Non-pigmented ciliary epithelial cell (primary cell): ENCODE data around the gene SAMD10.
"Not testable (repeated sequence)": the region's sequence is repeated elsewhere in the genome, so short reads cannot be mapped to it uniquely, and the experiment has no call there.

Experiments
- DNase-seq: peaks from one replicate; pipeline ENCODE4 v3.0.0-alpha.2; 2010; ENCODE audit warnings: low read depth

Gene SAMD10

DNA sequence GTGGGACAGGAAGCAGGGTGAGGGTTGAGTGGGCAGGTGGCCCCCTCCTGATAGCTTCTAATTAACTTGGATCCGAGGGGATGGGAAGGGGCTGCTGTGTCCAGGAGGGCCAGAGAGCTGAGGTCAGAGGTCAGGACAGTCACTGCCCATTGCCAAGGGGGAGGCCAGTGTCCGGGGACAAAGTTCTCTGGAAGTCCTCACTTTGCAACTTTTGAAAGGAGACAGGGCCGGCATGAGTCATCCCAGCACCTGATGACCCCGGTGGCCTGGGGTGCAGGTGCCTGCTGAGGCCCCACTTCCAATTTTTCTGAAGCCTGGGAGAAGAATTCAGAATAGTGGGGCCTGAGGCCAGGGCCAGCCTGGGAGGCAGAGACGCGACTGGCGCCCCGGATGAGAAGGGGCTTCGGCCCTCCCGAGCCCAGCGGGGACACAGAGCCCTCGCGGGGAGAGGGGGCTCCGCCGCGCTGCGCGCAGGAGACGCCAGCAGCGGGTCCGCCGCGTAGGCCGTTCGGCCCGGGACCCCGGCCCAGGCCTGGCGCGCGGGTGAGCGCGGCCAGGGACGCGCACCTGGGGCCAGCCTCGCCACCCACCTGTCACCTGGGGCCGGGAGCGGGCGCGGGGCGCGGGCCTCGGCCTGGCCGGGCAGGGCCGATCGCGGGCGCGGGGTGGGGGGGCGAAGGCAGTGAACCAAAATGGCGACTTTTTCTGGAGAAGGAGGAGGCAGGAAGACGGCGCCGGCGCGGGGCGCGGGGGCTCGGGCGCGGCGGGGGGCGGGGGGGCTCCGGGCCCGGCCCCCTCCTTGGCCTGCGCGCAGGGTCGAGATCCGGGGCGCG, 10.3 kb downstream of the SAMD10 start:
- DNase-seq = no peak

DNA sequence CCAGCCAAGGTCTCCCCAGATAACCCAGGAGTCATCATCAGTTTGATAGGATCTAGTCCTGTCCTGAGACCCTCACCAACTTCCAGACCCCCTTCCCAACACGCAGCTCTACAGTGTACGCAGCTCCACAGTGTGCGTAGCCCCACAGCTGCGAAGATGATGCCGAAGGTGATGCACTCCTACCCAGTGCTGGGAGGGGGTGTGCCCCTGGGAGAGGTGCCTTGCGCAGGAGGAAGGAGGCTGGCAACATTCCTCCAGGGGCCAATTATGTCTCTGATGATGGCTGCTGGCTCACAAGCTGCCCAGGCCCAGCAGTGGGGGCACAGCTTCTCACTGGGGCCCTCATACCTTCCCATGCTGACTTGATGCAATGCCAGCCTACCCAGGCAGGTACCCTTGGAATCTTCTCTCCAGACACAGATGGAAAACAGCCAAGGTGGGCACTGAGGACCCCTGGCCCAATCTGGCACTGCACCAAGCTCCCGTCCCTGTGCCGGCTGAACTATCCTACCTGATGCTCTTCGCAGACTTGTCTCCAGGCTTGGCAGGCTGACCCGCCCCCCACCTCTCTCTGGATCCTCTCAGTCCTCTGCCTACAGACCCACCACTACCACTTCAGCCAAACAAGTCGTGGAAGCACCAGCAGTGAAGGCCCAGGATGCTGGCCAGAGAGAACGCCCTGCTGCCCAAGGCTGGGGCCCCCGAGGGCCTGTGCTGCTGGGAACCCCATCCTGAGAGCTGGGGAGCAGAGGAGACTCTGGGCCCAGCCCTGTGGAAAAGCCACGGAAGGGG, 11.1 kb downstream of the SAMD10 start:
- DNase-seq = no peak

DNA sequence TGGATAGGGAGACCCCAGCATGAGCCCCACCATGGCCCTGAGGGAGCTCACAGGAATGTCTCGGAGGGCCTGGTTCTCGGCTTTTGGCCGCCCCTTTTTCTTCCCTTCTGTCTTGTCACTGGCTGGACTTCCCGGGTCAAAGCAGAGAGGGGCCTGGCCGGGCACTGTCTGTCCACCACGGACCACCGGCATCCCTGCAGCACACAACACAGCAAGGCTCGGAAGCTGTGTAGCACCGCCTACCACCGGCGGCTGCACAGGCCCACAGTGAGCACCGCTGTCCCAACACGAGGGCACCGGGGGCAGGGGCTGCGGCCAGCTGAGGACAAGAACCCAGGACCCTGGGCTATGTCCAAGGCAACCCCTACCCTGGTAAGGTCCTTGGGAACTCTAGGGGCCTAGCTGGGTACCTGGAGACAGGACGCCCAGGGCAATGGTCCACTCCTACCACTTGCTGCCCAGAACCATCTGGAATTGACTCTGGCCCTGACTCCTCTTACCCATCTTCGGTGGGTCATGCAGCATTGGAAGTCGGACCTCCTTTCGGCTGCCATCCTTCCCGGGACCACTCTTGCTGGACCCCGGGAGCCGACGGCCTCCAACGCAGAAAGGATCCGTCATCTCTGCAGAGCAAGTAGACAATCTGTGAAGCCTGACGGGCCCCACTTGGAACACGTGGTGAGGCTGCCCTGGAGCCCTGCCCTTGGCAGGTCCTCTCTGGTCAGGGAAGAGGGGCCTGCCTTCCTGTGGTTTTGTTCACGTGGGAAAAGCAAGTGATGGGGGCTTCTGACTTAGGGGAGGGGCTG, 11.9 kb downstream of the SAMD10 start:
- no peak for DNase-seq

DNA sequence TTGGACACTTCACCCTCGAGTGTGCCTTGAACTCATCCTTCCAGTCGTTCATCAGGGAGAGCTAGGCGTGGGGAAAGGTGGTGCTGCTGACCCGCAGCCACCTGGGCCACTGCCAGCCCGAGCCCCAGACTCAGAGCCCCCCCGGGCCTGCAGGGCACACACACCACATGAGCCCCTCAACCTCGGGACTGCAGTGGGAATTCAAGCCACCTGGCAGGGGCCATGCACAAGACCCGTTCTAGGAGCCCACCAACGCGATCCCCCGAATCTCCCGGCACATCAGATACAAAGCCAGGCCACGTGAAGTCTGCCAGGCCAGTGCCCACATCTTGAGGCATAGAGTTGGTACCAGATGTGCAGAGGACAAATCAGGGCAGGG, 12.5 kb downstream of the SAMD10 start:
- no peak for DNase-seq

DNA sequence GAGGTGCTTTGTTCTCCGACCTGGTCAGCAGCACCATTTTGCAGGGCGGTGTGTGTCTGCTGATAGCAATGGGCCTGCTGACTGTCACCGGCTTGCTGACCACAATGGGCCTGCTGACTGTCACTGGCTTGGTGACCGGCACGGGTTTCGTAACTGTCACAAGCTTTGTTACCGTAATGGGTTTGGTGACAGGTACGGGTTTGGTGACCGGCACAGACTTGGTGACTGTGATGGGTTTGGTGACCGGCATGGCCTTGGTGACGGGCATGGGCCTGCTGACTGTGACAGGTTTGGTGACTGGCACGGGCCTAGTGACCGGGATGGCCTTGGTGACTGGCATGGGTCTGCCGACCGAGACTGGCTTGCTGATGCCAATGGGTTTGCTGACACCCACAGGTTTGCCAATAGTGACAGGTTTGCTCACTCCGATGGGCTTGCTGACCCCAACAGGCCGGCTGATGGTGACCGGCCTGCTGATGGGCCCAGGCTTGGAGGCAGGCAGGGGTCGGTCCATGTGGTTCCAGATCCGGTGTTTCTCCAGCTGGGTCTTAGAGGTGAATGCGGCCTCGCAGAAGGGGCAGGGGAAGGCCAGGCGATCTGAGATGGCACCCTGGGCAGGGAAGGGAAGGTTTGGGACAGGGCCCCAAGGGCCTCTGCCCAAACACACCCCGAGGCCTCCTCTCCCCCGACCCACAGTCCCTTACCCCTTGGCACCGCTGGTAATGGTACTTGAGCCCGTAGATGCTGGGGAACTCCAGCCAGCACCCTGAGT, 13.1 kb downstream of the SAMD10 start:
- DNase-seq = no peak

DNA sequence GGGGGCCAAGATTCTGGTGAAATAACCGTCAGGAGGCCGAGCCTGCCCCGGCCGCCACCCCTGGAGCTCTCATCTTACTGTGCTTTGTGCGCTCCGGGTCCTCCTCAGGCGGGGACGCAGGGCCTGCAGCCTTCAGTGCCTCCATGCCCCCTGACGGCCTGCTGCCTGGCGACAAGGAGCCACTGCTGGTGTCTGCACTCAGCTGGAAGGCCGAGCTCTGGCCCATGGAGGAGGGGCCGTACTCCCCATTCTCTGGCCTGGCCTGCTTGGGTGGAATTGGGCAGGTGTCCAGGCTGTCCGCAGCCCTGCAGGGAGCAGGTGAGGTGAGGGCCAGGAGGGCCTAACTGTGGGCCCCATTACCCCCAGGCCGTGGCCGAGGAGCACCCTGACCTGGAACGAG, 15.0 kb downstream of the SAMD10 start:
- DNase-seq = no peak

DNA sequence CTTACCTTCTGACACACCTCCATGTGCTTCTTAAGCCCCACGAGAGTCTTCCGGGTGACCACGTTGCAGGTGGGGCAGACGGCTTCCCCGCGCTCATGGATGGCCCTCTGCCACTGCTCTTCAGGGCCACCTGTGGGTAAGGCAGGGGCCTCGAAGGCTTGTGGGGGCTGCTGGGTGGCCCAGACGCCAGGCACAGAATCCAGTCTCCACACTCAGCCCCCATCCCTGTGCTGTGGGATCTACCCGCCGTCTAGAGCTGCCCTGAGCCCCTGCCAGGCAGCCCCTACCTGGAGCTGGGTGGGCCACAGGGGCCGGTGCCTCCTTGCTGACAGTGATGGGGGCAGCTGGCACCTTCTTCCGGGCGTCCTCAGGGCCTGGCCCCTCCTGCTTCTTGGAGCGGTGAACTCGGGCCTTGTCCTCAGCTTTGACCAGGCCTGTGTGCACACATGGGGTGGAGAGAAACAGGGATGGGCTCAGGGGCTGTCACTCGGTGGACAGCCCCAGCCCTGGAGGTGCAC, 15.6 kb downstream of the SAMD10 start:
- DNase-seq = no peak

DNA sequence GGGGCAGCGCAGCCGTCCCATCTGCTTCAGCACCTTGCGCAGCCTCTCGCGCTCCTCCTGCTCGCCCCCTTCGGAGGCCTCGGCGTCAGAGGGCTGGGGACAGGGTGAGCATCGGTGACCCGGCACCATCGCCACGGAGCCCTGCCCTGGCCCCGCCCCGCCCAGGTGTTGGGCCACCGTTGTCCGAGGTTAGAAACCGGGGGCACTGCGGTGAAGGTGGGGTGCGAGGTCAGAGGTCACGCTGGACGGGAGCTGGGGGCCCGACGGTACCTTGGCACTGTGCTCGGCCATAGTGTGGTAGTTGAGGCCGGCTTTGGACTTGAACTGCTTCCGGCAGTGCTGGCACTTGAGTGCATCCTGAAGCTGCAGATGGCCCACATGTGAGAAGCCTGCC, 16.1 kb downstream of the SAMD10 start:
- no peak for DNase-seq

DNA sequence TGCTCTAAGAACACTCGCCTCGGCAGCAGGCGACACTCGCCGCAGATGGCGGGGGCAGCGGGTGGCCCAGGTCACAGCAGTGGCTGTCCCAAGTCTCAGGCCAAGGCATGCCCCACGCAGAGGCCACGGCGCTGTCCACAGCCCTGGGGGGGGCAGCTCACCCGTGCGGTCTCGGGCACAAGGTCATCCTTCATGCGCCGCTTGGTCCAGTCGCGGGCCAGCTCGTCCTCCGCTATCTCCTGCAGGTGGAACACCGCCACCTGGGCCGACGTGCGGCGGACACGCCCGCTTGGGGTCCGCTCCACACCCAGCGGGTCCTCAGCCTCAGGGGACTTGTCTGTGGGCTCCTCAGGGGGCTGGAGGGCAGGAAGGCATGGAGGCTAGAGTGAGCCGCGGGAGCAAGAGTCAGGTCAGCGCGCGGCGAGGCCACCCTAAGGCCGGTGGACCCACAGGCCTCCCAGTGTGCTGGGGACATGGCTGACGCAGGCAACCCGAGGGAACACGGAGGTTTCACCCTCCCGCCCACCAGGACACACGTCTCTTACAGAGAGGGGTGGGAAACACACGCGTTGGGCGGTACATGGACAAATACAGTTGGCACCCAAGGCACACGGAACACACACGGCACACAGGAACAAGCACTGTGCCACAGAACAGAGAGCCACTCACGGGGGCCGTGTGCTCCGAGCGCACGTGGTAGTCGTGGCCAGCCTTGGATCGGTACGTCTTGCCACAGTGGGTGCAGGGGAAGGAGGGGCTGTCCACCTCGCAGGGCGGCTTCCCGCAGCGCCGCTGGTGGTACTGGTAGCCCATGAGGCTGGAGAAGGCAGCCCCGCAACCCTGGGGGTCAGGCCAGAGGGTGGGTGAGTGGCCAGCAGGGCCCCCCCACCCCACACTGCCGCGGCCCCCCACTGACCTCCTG, 16.8 kb downstream of the SAMD10 start:
- DNase-seq = no peak

DNA sequence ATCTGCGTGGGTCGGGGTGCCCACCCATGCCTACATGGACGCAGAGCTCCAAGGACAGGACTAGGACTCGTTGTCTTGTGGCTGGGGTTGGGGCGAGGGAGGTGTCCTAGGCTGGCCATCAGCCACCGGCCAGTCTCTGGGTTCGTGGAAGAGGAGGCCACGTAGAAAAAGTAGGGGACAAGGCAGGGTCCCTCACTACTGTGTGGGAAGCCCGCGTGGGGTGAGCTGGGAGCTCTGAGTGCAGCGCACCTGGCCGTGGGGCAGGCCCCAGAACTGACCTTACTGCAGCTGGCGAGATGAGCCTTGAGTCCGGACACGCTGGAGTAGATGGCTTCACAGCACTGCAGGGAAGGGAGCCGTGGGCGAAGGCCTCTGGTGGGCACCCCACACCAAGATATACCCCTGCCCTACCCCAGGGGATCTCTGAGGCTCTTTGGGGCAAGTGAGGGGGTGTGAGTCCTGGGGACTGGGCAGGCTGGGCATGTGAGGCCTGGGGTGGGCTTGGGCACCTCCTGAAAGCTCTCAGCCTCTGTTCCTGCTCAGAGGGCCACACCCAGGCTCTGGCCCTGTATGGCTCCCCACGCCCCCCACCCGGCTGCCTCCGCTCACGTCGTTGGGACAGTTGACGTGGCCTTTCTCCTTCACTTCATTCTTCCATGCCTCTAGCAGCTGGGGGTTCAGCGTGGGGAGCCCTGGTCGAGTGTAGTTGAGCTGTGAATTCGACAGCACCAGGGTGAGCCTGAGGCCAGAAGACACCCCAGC, 17.6 kb downstream of the SAMD10 start:
- DNase-seq = no peak

DNA sequence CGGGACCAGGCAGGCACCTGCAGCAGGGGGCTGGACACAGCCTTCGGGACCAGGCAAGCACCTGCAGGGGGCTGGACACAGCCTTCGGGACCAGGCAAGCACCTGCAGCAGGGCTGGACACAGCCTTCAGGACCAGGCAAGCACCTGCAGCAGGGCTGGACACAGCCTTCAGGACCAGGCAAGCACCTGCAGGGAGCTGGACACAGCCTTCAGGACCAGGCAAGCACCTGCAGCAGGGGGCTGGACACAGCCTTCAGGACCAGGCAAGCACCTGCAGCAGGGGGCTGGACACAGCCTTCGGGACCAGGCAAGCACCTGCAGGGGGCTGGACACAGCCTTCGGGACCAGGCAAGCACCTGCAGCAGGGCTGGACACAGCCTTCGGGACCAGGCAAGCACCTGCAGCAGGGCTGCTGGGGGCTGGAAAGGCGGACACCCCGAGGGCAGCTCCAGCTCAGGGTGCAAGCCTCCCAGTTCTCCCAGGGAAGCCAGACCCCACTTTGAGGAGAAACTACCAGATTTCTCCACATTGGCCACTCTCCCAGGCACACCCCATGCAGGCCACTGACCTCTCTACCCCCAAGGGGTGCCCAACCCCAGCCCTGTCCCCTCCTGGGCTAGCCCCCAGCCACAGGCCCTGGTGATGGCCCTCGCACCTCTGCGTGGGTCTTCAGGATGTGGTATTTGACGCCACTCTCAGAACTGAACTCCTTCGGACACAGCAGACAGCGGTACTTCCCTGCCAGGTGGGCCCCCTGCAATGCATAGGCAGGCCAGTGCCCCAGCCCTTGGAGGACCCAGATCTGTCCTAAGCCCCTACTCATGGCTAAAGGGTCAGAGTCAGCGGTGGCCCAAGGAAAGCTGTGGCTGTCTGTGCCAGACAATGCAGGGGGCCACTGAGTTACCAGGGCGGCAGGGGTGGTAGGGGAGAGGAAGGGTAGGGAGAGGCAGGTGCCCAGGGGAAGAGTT, 18.5 kb downstream of the SAMD10 start:
- not testable (repeated sequence) for DNase-seq

DNA sequence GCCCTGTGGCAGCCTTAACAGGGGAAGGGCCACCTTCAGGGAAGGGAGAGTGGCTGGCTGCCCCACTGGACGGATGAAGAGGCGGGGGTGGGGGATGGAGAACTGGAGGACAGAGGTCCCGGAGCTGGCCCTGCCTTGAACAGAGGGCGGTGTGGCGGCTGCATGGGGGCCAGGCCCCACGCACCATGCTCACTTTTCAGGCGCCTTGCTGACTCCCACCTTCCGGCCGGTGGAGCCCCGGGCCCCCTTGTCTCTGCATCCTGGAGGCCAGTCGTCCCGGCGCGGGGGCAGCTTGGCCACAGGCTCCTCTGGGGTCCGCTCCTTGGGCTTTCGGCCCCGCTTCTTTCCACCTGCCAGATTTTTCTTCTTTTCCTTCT, 19.8 kb downstream of the SAMD10 start:
- DNase-seq = no peak

DNA sequence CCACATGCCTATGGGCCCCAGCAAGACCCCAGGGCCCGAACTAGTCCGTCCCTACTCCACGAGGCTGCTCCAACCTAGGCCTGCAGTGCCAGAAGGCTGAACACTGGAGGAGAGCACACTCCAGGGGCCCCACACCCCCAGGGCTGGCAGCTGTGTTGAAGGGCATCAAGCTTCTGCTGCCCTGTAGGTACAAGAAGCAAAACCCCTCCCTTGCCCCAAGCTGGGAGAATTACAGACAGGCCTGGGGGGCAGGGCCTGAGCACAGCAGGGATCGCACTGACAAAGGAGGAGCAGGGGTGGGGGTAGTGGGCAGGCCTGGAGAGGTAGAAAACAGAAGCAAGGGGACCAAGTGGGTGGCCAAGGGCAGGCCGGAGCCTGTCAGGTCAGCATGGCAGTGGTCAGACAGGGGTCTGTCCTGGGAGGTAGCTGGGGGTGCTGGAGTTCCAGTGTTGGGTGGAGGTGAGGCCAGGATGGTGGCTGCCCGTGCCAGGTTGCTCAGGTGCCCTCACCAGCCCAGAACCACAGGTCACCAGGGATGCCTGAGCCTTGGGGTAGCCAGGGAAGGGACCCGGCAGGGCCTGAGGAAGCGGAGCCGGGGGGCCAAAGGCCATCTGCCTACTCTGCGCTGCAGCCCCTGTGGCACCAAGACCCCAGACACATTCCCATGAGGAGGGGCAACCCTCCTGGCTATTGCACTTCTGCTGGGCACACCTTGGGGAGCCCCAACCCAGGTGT, 20.3 kb downstream of the SAMD10 start:
- no peak for DNase-seq

DNA sequence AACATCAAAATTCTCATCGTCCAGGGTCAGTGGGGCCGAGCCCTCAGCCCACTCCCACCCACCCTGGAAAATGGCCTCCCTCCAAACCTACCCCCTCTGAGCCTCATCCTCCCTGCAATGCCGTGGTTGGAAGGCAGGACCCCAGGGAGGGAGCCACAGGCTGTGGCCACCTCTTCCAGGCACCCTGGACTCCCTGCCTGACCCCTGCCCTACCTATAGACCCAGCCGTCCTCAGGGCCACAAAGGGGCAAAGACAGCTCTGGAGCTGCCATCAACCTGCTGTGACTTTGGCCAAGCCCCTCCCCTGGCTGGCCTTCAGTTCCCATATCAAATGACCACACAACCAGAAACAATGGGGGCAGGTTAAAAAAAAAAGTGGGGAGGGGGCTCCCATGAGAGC, 21.0 kb downstream of the SAMD10 start:
- no peak for DNase-seq

DNA sequence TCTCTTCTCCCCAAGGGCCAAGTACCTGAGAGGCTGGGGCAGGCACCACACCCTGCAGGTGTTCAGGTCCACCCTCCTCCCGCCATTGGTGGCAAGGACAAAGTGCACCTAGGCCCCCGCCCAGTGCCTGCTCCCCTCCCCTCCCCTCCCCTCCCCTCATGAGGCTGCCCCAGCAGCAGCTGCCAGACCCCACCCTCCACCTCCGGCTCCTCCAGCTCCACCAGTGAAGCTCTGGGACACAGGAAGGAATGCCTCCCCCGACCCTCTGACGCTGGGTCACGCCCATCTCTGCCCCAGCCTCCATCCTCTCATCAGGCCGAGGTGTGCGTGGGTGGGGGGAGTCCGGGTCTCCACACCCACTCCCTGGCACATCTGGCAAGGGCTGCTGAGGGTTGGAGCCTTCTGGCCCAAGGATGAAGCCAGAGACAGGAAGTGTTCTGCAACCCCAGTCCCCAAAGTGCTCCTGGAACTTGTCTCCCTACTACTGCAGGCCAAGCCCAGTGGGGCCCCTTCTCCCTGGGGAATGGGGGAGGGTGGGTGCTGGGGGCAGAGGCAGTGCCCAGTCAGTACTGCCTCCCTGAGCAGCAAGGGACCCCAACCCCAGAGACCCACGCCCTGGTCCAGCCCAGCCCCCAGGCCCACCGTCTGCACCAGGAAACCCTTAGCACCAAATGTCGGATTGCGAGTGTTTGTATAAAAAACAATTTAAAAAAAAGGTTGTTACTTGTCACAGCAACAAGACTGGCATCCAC, 21.6 kb downstream of the SAMD10 start:
- DNase-seq = no peak

DNA sequence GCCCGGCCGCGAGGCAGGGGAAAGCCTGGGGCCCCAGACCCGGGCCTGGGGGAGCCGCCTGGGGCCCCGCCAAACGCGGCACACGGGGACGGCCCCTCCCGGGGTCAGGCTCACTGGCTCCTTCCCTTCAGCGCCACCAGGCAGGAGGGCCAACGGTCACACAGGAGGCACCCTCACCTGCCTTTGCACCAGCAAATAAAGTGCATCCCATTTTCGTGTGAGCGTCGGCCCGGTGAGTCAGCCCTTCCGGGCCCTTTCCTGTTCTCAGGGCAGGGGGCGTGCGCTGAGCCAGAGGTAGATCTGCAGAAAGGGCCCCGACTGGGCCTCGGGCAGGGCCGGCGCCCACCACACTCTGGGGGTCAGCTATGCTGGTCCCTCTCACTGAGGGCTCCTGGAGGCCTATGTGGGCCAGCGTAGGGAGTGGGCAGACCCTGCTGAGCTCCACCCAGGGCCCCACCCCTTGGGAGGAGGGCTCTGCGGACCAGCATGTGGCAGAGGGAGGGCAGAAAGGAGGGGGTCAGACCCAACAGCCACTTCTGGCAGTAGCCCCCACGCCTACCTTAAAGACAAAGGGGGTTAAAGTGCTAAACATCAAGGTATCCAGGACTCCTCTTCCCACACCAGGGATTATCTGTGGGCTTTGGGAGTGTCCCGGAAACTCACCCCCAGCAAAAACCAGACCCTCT, 22.3 kb downstream of the SAMD10 start:
- DNase-seq = no peak

DNA sequence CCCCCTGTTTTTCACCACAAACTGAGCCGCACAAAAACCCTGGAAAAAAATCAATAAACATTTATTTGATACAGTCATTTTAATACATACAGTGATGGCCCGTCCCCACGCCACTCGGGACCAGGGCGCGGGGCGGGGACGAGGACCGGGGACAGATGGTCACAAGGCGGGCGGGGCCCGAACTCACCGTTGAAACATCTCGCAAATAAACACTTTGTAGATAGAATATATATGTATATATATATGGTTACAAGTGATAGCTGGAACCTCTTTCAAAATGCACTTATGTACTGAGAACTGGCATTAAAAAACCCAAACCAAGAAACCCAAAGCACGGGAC, 22.8 kb downstream of the SAMD10 start:
- DNase-seq = no peak
